ENCODE measurements around the gene MS4A14. TPM values are rescaled to one million over a fixed set of nuclear protein-coding genes. Genes with fewer than 3 reads are reported as not detected.
"Not testable (repeated sequence)": the region's sequence is repeated elsewhere in the genome, so short reads cannot be mapped to it uniquely, and the experiment has no call there.

Gene MS4A14
- total RNA-seq, 1 donor from 2014 or later: not detected

DNA sequence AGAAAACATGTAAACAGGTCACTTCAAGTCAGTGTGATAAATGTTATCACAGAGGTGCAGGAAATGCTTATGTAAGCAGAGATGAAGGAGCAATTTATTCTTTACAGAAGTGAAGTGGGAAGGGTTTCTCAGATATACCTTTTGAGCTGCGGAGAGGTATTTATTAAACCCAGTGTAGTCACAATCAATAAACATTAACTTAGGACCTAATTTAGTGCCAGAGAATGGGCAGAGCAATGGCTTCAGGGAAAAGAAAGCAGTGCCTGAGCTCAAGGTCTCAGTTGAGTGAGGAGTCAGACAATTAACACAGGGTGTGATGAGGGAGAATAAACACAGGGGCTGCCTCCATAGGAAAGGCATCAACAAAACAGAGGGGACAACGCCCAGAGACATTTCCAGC lies 35.0 kb downstream of the MS4A14 start:
- H3K4me1 Mint-ChIP-seq (ENCODE audit: low read depth, unreplicated experiment): no peaks in the 10 kb centered on the region
- H3K4me3 Mint-ChIP-seq (ENCODE audit: unreplicated experiment): no peak overlapping the region
- TF ChIP-seq, protein P1, sequence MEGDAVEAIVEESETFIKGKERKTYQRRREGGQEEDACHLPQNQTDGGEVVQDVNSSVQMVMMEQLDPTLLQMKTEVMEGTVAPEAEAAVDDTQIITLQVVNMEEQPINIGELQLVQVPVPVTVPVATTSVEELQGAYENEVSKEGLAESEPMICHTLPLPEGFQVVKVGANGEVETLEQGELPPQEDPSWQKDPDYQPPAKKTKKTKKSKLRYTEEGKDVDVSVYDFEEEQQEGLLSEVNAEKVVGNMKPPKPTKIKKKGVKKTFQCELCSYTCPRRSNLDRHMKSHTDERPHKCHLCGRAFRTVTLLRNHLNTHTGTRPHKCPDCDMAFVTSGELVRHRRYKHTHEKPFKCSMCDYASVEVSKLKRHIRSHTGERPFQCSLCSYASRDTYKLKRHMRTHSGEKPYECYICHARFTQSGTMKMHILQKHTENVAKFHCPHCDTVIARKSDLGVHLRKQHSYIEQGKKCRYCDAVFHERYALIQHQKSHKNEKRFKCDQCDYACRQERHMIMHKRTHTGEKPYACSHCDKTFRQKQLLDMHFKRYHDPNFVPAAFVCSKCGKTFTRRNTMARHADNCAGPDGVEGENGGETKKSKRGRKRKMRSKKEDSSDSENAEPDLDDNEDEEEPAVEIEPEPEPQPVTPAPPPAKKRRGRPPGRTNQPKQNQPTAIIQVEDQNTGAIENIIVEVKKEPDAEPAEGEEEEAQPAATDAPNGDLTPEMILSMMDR (IDR thresholded peaks at IDR 0.05; ENCODE audit: partially characterized antibody, unreplicated experiment): no peak
- DNase-seq: no peak
- H3K36me3 Mint-ChIP-seq (ENCODE audit: unreplicated experiment): no peaks in the 10 kb centered on the region
- no peaks in the 10 kb centered on the region for H3K9me3 Mint-ChIP-seq (ENCODE audit: unreplicated experiment)
- no peaks in the 10 kb centered on the region for H3K27me3 Mint-ChIP-seq (ENCODE audit: unreplicated experiment)
- no peak overlapping the region for H3K27ac Mint-ChIP-seq (ENCODE audit: unreplicated experiment)

DNA sequence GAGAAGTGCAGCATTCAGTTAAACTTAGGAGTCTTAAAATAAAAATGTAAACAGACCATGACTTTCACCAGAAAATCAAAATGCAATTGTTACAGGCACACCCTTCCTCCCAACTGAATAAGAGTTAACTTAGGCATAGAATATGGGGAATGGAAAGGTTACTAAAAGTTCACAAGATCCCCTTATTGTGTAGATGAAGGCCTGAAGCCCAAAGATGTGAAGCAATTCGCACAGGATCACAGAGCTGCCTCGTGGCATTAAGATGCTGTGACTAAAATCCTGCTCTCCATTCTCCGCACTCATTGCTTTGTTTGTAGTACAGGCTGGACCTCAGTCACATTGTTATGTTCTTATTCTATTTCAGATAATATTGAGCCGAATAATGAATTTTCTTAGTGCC lies 37.1 kb downstream of the MS4A14 start:
- Mint-ChIP-seq H3K4me1 (ENCODE audit: low read depth, unreplicated experiment) (no peaks in the 10 kb centered on the region), H3K4me3 (ENCODE audit: unreplicated experiment) (no peak overlapping the region), H3K9me3 (ENCODE audit: unreplicated experiment) (no peaks in the 10 kb centered on the region), H3K27me3 (ENCODE audit: unreplicated experiment) (no peaks in the 10 kb centered on the region), H3K36me3 (ENCODE audit: unreplicated experiment) (no peaks in the 10 kb centered on the region), H3K27ac (ENCODE audit: unreplicated experiment) (no peak overlapping the region)
- no peak for DNase-seq
- TF ChIP-seq, protein P1 (IDR thresholded peaks at IDR 0.05; ENCODE audit: partially characterized antibody, unreplicated experiment): no peak

DNA sequence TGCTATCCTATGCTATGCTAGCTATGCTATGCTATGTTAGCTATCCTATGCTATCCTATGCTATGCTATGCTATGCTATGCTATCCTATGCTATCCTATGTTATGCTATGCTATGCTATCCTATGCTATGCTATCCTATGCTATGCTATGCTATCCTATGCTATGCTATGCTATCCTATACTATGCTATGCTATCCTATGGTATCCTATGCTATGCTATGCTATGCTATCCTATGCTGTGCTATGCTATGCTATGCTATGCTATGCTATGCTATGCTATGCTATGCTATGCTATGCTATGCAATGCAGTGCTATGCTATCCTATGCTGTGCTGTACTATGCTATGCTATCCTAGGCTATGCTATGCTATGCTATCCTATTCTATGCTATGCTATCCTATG lies 50.8 kb downstream of the MS4A14 start:
- Mint-ChIP-seq H3K4me1 (ENCODE audit: low read depth, unreplicated experiment) (no peaks in the 10 kb centered on the region), H3K36me3 (ENCODE audit: unreplicated experiment) (no peaks in the 10 kb centered on the region), H3K4me3 (ENCODE audit: unreplicated experiment) (no peak overlapping the region), H3K27ac (ENCODE audit: unreplicated experiment) (no peak overlapping the region), H3K9me3 (ENCODE audit: unreplicated experiment) (no peaks in the 10 kb centered on the region), H3K27me3 (ENCODE audit: unreplicated experiment) (peaks cover 3% of the 10 kb centered on the region)
- no peak for DNase-seq
- TF ChIP-seq, protein P1 (IDR thresholded peaks at IDR 0.05; ENCODE audit: partially characterized antibody, unreplicated experiment): no peak

DNA sequence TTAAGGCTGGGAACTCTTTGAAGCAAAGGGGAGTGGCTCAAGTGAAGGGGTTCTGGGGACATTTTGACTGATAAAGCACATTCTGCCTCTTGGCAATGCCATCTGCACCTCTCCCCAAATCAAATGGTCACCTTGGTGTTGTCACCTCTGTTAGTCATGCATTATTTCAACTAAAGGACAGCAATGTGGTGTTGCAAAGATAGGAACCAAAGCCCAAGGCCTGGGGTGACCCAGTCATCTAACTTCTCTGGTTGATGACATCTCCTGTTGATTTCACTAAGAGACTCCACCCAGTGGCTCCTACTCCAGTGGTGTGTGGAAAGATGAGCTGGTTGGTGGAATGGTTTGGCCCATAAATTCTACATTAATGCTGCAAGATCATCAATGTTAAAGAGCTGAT lies 51.6 kb downstream of the MS4A14 start:
- no peak overlapping the region for H3K27ac Mint-ChIP-seq (ENCODE audit: unreplicated experiment)

DNA sequence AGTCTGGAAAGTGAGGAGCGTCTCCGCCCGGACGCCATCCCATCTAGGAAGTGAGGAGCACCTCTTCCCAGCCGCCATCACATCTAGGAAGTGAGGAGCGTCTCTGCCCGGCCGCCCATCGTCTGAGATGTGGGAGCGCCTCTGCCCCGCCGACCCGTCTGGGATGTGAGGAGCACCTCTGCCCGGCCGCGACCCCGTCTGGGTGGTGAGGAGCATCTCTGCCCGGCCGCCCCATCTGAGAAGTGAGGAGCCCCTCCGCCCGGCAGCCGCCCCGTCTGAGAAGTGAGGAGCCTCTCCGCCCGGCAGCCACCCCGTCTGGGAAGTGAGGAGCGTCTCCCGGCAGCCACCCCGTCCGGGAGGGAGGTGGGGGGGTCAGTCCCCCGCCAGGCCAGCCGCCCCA lies 54.9 kb downstream of the MS4A14 start:
- not testable (repeated sequence) for H3K4me1 Mint-ChIP-seq (ENCODE audit: low read depth, unreplicated experiment); H3K4me3 Mint-ChIP-seq (ENCODE audit: unreplicated experiment); H3K27me3 Mint-ChIP-seq (ENCODE audit: unreplicated experiment); H3K36me3 Mint-ChIP-seq (ENCODE audit: unreplicated experiment); DNase-seq; H3K27ac Mint-ChIP-seq (ENCODE audit: unreplicated experiment); H3K9me3 Mint-ChIP-seq (ENCODE audit: unreplicated experiment)

More for the DNA sequence above, 51.6 kb downstream of the MS4A14 start:
- Mint-ChIP-seq H3K36me3 (ENCODE audit: unreplicated experiment) (no peaks in the 10 kb centered on the region), H3K9me3 (ENCODE audit: unreplicated experiment) (peaks cover 2% of the 10 kb centered on the region), H3K27me3 (ENCODE audit: unreplicated experiment) (peaks cover 3% of the 10 kb centered on the region), H3K4me3 (ENCODE audit: unreplicated experiment) (no peak overlapping the region), H3K4me1 (ENCODE audit: low read depth, unreplicated experiment) (no peaks in the 10 kb centered on the region)
- DNase-seq: no peak
- TF ChIP-seq, protein P1 (IDR thresholded peaks at IDR 0.05; ENCODE audit: partially characterized antibody, unreplicated experiment): no peak

DNA sequence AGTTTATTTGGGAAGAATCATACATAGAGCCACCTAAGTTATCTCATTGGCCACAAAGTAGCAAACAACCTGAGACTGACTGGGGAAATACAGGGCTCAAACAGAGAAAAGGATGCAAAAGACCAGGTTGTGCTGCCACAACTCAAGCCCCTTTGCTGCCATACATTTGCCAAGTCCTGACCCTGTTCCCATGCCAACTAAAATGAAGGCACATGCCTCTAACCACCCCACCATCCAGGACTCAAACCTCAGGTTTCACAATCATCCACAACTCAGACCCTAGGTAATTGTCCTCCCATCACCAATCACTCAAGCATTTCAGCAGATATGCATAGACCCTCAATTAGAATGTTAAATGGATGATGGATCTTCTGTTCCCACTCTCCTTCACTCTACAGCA lies 58.0 kb downstream of the MS4A14 start:
- Mint-ChIP-seq H3K9me3 (ENCODE audit: unreplicated experiment) (peaks cover 2% of the 10 kb centered on the region), H3K4me1 (ENCODE audit: low read depth, unreplicated experiment) (no peaks in the 10 kb centered on the region), H3K36me3 (ENCODE audit: unreplicated experiment) (no peaks in the 10 kb centered on the region), H3K27me3 (ENCODE audit: unreplicated experiment) (no peaks in the 10 kb centered on the region), H3K27ac (ENCODE audit: unreplicated experiment) (no peak overlapping the region), H3K4me3 (ENCODE audit: unreplicated experiment) (no peak overlapping the region)
- TF ChIP-seq, protein P1 (IDR thresholded peaks at IDR 0.05; ENCODE audit: partially characterized antibody, unreplicated experiment): no peak
- DNase-seq: no peak
